Stimulated activated CD8-positive, alpha-beta memory T cell treated with anti-CD3 and anti-CD28 coated beads, Interleukin-12 subunit alpha, Interleukin-12 subunit beta, amount 100 ng/mL, for 24 hours (primary cell): ENCODE results near the gene FBXW9.
"Not testable (repeated sequence)": the region's sequence is repeated elsewhere in the genome, so short reads cannot be mapped to it uniquely, and the experiment has no call there.

Experiments used
- DNase-seq: peaks from one replicate; pipeline ENCODE4 v3.0.0-alpha.2; 2020; ENCODE audit errors: extremely low read depth

FBXW9 gene

DNA sequence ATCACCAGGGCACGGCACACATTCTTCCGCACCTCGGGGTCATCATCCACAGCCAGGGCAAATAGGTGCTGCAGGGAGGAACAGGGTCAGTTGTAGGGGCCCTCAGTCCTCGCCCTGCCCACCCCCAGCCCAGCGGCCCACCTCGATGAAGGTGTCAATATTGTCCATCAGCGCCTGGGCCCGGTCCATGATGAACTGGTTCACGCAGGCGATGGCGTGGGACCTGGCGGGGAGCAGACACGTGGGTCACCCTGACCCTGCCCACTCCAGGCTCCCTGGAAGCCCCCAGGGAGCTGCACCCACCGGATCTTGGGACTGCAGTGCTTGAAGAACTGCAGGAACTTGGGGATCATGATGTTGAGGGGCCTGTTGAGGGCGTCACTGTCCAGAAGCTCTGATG is 18.7 kb upstream of the FBXW9 start:
- no peak for DNase-seq

- not testable (repeated sequence) for DNase-seq
Observed at GRCh38 chr19:12713304-12713703, 16.9 kb upstream of the FBXW9 start.

GRCh38 chr19:12712077-12712476 is 15.6 kb upstream of the FBXW9 start:
- not testable (repeated sequence) for DNase-seq

DNA sequence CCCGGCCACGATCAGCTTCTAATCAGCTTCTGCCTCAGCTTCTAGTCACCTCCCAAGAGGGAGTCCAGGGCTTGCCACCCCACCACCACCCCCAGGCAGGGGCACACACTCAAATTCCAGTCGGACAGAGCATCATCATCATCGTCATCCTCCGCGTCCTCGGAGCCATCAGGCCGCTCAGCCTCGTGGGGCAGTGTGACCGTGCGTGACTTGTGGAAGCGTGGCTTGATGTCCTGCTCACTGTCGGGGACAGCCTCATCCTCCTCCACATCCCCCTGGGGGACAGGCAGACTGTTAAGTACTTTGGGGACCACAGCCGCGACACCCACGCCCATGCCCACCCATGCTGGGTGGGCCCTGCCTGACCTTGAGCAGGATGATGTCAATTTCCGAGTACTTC is 14.8 kb upstream of the FBXW9 start:
- no peak for DNase-seq

- no peak for DNase-seq
Observed at GRCh38 chr19:12708641-12709040, 12.2 kb upstream of the FBXW9 start.

DNA sequence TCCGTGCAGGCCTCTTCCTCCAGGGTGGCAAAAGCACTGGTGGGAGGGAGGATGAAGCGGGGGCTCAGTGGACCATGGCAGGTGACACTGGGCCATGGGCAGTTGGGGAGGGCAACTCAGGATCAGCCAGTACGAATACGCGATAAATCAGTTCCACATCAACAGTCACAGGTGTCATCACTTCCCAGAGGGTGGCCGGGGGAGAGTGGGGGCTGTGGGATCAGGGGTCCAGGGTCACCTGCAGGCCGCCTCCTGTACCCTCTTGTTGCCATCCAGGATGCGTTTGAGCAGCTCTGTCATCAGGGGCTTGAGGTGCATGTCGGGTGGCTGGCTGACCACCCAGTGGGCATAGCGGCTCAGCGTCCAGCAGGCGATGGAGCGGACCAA is 9.9 kb upstream of the FBXW9 start:
- DNase-seq = no peak

- no peak for DNase-seq
Observed at GRCh38 chr19:12705654-12706331, 9.4 kb upstream of the FBXW9 start.

DNA sequence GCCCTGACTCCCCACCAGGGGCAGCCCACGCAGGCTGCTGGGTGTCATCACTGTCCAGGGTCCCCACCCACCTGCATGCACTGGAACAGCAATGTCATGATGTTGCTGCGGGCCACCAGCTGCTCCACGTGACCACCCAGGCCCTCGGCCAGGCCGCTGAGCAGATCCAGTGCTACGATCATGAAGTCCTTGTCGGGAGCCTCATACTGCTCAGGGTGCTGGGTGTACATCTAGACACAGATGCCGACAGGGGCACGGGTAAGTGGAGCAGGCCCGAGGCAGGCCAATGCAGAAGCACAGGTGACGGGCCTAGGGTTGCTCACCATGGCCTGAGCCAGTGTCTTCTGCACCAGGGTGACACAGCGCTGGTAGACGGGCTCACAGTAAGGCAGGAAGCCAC is 8.7 kb upstream of the FBXW9 start:
- no peak for DNase-seq

DNA sequence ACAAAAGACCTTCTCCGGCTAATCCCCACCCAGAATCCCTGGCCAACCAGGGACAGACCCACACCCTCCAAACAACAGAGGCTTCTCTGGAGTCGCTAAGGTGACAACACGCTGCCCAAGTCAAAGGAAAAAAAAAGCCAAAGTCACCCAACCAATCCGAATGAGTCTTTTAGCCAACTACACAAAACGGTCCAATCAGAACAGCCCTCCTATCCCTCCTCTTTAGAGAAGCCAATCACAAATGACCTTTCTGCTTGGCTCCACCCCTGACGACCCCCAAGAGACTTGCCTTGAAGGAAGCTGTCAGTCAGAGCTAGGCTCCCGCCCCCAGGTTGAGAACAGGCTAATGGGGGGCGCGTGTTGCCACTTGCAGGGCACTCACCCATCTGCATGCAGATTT is 6.6 kb upstream of the FBXW9 start:
- DNase-seq = no peak

GRCh38 chr19:12701596-12702282 is 5.3 kb upstream of the FBXW9 start:
- DNase-seq = no peak

GRCh38 chr19:12698138-12698537 is 1.7 kb upstream of the FBXW9 start:
- no peak for DNase-seq

GRCh38 chr19:12697425-12697824 is 994 bp upstream of the FBXW9 start:
- not testable (repeated sequence) for DNase-seq

- no peak for DNase-seq
Observed at GRCh38 chr19:12695997-12696365, 450 bp downstream of the FBXW9 start.

- no peak for DNase-seq
Observed at GRCh38 chr19:12695514-12695913, 917 bp downstream of the FBXW9 start.

- DNase-seq = no peak
Observed at GRCh38 chr19:12695096-12695495, 1.3 kb downstream of the FBXW9 start.

DNA sequence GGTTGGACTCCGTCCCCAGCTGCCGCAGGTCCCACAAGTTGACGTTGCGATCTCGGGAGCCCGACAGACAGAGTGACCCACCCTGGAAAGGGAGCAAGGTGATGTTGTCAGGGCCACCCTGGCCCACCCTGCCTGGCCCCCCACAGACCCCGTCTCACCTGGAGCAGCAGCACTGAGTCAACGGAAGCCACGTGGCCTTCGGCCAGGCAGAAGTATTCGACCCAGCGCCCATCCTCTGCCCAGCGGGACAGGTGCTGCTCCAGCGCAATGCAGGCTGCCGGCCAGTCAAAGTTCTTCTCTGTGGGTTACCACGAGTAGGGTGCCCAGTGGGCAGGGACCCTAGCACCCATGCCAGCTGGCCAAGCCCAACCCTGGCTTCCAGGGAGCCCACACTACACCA is 1.8 kb downstream of the FBXW9 start:
- DNase-seq = no peak

DNA sequence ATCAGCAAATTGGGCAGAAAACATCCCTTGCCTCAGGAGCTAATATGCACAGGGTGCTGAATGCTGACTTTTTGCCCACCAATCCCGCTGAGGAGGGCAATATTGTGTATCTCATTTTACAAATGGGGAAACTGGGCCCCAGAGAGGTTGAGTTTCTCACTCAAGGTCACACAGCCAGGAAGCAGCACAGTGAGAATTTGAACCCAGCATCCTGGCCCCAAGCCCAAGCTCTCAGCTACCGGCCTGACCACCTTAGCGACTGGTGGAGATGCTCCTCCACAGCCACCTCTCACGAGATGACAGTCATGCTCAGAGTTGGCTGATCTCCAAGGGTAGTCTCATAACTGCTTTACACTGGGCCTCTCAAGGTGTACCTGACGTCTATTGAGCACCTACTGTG is 3.5 kb downstream of the FBXW9 start:
- no peak for DNase-seq

DNA sequence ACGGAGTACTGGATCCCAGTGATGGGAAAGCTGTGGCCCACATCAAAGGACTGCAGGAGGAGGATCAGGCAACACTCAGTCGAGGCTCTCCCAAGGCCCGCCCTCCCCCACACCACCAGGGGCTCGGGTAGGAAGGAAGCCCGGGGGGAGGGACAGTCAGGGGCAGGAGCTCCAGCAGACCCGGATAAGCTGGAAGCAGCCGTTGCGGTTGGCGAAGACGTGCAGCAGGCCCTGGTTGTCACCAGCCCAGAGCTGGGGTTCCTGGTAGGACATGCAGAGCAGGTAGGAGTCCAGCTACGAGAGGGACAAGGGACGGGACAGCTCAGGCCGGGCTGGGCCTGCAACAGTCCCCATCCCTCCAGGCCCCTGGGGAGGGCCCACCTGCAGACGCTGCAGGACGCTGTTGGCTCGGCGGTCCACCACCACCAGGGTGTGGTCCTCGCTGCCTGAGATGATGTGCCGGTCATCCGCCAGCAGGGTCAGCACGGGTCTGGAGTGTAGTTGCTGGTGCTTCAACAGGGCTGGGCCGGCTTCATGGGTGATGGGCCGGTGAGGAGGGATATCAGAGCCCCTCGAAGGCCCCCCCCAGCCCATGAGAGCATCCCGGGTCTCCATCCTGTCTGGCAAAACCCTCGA is 6.7 kb downstream of the FBXW9 start:
- DNase-seq = no peak

GRCh38 chr19:12689012-12689411 is 7.4 kb downstream of the FBXW9 start:
- DNase-seq = no peak

DNA sequence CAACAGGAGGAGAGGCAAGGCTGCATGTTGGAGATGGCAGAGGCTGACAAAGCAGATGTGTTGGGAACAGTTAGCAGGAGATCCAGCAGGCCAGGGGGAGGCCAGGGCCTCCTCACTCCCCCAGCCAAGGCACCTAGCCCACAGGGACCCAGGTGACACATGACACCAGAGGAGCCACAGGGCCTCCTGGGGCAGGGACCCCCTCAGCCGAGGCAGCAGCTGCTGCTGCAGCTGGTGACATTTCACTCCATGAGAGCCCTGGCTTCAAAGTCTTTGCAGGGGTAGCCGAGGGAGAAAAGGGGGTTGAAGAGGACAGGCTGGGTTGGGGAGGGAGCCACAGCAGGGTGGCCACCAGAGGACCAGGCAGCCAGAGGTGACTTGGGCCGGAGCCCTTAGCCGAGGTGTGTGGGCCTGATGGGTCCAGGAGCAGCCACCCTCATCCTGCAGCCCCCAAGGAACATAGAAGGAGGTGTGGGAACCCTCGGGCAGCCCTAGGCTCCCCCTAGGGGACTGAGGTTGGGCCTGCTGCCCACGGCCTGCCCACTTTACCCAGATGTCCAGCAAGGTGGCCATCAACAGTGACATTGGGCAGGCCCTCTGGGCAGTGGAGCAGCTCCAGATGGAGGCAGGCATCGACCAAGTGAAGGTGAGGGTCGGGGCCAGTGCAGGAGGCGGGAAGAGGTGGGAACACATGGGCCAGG is 8.8 kb downstream of the FBXW9 start, which contains the start of gene GNG14:
Gene GNG14 (plus strand): TSS at position 503 of the 701 bp plus-strand sequence. CDS start 51 bp downstream, at position 554.
- no peak for DNase-seq

DNA sequence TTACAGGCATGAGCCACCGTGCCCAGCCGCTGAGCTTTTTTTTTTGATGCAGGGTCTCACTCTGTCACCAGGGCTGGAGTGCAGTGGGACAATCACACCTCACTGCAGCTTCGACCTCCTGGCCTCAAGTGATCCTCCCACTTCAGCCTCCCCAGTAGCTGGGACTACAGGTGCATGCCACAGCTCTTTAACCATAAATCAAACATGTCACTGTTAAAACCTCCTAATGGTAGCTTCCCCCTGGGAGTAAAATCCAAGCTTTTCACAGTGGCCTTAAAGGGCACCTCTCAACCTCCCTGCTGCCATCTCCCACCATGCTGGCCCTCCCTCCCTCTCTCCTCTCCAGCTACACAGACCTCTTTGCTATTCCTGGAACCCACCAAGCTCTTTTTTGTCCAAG is 10.6 kb downstream of the FBXW9 start:
- DNase-seq = no peak
